Measurements from ENCODE around the gene RPL10. TPM values are rescaled to one million over a fixed set of nuclear protein-coding genes. Genes with fewer than 3 reads are reported as not detected.
A peak's percentile ranks its signal among the peaks of the same experiment; 100 is the strongest.

RPL10 gene
- total RNA-seq, 1 experiment from 2014 or later, result 3,447 TPM

DNA sequence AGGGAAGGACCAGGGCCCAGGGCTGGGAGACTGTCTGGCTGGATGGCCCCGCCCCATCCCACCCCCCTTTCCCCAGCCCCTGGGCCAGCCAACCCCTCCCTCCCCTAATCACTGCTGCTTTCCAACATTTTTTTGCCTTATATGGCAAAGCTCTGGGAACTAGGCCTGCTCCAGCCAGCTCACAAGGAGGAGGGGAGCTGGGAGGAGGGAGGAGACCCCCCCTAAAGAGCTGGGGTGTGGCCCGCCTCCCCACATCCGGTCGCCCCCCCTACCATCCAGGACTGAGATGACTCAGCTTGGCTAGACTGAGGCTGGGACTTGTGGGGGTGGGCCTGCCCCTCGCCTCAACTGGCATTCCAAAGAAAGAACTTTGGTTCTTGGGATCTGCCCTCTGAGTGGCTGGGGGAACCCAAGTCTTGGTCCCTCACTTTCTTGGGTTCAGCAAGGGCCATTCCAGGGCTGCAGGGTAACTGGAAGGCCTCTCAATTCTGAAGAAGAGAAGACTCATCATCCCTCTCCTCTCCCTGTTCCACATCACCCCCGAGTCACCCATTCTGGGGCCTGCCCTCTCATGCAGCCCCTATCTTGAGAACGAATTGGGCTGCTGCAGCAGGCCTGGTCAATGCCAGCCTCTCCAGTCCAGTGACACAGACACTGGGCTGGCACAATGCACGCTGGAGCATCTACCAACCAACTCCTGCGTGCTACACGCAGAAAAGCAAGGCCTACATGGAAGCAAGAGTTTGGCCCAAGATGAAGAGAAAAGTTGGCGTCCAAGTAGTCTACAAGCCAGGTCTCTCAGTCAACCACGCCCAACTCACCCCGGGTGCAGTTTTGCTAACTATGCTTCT, 28.5 kb upstream of the RPL10 start:
- Histone ChIP-seq H3K9me3 (ENCODE audit: insufficient read depth, low read depth) (no peaks in the 10 kb centered on the region), H3K27ac (peak overlapping the region; percentile 89), H3K4me2 (peak overlapping the region; percentile 72), H3K4me3 (peak overlapping the region; percentile 60; the same call in 1 of the 2 replicates), H3K27me3 (ENCODE audit: insufficient read depth, low read depth) (no peaks in the 10 kb centered on the region), H4K20me1 (ENCODE audit: insufficient read depth) (no peaks in the 10 kb centered on the region), H3K79me2 (ENCODE audit: low read depth) (peaks cover 35% of the 10 kb centered on the region), H3K36me3 (ENCODE audit: low read depth) (no peaks in the 10 kb centered on the region), H3K9me2 (ENCODE audit: insufficient read depth) (no peaks in the 10 kb centered on the region), H3F3A (ENCODE audit: insufficient read depth, low read depth) (no peaks in the 10 kb centered on the region), H2AFZ (no peak overlapping the region), H3K4me1 (replicated peaks; ENCODE audit: insufficient read depth) (no peaks in the 10 kb centered on the region; the same call in 1 of the 2 replicates)
- DNase-seq, result peak; percentile 75 to 93
- ChIA-PET CTCF (no interaction called here), POLR2A (ENCODE audit: unreplicated experiment) (interaction anchor here (0.5 to 1.1 kb wide), 15 partner anchors 9 to 771 kb away, joined by 3 to 14 read pairs (median 8); partner anchors contain the start of gene EMD)
- TF ChIP-seq, protein P1, sequence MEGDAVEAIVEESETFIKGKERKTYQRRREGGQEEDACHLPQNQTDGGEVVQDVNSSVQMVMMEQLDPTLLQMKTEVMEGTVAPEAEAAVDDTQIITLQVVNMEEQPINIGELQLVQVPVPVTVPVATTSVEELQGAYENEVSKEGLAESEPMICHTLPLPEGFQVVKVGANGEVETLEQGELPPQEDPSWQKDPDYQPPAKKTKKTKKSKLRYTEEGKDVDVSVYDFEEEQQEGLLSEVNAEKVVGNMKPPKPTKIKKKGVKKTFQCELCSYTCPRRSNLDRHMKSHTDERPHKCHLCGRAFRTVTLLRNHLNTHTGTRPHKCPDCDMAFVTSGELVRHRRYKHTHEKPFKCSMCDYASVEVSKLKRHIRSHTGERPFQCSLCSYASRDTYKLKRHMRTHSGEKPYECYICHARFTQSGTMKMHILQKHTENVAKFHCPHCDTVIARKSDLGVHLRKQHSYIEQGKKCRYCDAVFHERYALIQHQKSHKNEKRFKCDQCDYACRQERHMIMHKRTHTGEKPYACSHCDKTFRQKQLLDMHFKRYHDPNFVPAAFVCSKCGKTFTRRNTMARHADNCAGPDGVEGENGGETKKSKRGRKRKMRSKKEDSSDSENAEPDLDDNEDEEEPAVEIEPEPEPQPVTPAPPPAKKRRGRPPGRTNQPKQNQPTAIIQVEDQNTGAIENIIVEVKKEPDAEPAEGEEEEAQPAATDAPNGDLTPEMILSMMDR (conservative IDR thresholded peaks at IDR 0.05), result no peak
- no peak for TF ChIP-seq EZH2 (IDR thresholded peaks at IDR 0.05; ENCODE audit: low read depth)
- intact Hi-C loops (cut with micrococcal nuclease; ENCODE audit: unreplicated experiment), result loop anchor here (1.0 to 10.0 kb wide), 7 partner anchors 9 to 1427 kb away; partner anchors contain the start of genes ABCD1, BCAP31, DKC1 and F8
- TSS peak; percentile 76 for BruUV-seq (replicated peaks)

DNA sequence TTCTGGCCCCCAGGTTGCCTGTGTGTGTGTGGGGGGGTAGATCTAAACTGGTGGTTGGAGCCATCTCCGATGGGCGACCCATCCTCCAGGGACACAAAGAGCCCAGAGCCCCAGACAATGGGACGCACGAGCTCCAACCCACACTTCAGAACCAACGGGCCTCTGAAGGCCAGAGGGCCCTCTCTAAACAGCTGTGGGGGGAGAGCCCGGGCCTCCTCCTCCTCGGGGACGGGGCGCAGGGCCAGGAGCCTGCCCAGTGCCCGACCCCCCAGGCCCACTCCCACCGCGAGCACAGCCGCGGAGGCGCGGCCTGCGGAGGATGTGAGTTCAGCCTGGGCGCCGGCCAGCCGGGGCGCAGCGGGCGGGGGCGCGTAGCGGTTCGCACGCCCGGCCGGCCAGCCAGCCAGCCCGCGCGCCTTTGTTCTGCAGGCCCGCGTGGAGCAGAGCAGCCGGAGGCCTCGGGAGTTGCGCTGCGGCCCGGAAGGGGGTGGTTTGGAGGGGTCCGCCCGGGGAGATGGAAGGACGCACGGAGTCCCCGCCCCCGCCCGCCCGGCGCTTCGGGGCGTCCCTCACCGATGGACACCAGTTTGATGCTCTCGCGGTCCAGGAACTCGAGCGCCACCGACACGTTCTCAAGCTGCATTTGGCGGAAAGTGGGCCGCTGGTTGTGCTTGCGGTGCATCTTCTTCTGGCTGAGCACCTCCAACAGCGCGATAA, 27.7 kb upstream of the RPL10 start:
- H3K9me3 ChIP-seq (ENCODE audit: insufficient read depth, low read depth), result no peaks in the 10 kb centered on the region
- TF ChIP-seq, protein P1 (conservative IDR thresholded peaks at IDR 0.05), result no peak
- TF ChIP-seq EZH2 (IDR thresholded peaks at IDR 0.05; ENCODE audit: low read depth), result no peak
- no peaks in the 10 kb centered on the region for H3K27me3 ChIP-seq (ENCODE audit: insufficient read depth, low read depth)
- H3K4me1 ChIP-seq (replicated peaks; ENCODE audit: insufficient read depth), result no peaks in the 10 kb centered on the region; the same call in 1 of the 2 replicates
- no TSS peak for BruUV-seq (replicated peaks)
- no peaks in the 10 kb centered on the region for H3K9me2 ChIP-seq (ENCODE audit: insufficient read depth)
- H3K27ac ChIP-seq, result peak overlapping the region; percentile 69
- peaks cover 35% of the 10 kb centered on the region for H3K79me2 ChIP-seq (ENCODE audit: low read depth)
- H3K36me3 ChIP-seq (ENCODE audit: low read depth), result no peaks in the 10 kb centered on the region
- H2AFZ ChIP-seq, result no peak overlapping the region
- H3K4me3 ChIP-seq, result peak overlapping the region; percentile 60; the same call in 1 of the 2 replicates
- POLR2A ChIA-PET (ENCODE audit: unreplicated experiment), result interaction anchor here (0.5 to 1.0 kb wide), 13 partner anchors 22 to 663 kb away, joined by 3 to 27 read pairs (median 7); partner anchors contain the start of genes IKBKG and SLC10A3
- H3F3A ChIP-seq (ENCODE audit: insufficient read depth, low read depth), result no peaks in the 10 kb centered on the region
- H3K4me2 ChIP-seq, result peak overlapping the region; percentile 72
- CTCF ChIA-PET, result interaction anchor here (0.7 kb wide), 2 partner anchors 155 to 432 kb away, joined by 15 to 20 read pairs; no protein-coding TSS in a partner anchor
- intact Hi-C loops (cut with micrococcal nuclease; ENCODE audit: unreplicated experiment), result loop anchor here (1.0 to 10.0 kb wide), 6 partner anchors 39 to 1428 kb away; partner anchors contain the start of genes DKC1, DNASE1L1, F8 and FUNDC2
- H4K20me1 ChIP-seq (ENCODE audit: insufficient read depth), result no peaks in the 10 kb centered on the region
- DNase-seq, result no peak
